ENCODE data around the gene TBC1D9. TPM values are rescaled to one million over a fixed set of nuclear protein-coding genes. Genes with fewer than 3 reads are reported as not detected.

TBC1D9 gene
- total and polyA plus RNA-seq, 2 of the 13 experiments (the other 11 are each of a cell fraction or from before 2014, with no cell fraction given) = 11.9 to 12.2 TPM

DNA sequence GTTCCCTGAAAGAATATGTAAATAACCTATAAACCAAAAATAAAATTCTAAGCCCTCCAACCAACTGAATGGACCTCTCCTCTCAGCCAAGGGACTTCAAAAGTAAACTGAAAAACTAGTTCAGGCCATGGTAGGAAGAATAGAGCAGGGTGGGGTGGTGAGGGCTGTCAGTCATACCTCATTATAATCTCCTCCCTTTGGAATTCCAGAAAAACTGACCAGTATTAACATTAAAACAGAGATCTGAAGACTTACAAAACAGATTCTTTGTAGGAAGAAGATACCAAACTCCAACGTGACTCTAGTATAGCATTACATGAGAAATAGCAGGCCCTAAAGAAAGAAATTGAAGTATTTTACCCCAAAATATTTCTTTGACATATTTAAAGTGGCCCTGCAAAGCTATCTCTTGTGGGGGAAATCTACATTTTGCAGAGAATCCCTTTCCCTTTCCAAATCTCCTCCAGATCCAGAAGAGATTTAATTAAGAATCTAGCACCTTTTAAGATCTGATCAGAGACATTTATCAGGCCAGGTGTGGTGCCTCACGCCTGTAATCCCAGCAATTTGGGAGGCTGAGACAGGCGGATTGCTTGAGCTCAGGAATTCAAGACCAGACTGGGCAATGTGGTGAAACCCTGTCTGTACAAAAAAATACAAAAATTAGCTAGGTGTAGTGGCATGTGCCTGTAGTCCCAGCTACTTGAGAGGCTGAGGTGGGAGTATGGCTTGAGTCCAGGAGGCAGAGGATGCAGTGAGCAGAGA lies 15.1 kb downstream of the TBC1D9 start:
- in situ Hi-C loops (cut with HindIII; ENCODE audit: extremely low pct_ligation_motif_present, low pct_unique_long_range_greater_than_20kb) (no loop called here), intact Hi-C loops (cut with micrococcal nuclease; ENCODE audit: unreplicated experiment) (loop anchor here (5.0 kb wide), 1 partner anchor 99 kb away; no protein-coding TSS in a partner anchor)
- Histone ChIP-seq H4K20me1 (ENCODE audit: insufficient read depth, low read length) (no peaks in the 10 kb centered on the region; the same call in 1 of the 2 replicates), H3K27ac (ENCODE audit: extremely low read length, insufficient read depth, low read length) (peak overlapping the region; percentile 55), H3K9ac (ENCODE audit: insufficient read depth, low read depth, low read length) (peak overlapping the region; percentile 15; the same call in 1 of the 2 replicates), H3K36me3 (replicated peaks in 1 of 2; ENCODE audit: control insufficient read depth in 1 of 2, insufficient read depth in 2 of 2, low read length in 2 of 2) (no peaks in the 10 kb centered on the region), H3K79me2 (ENCODE audit: insufficient read depth, low read length) (peaks cover 86% of the 10 kb centered on the region), H3K4me3 (replicated peaks in 1 of 3; ENCODE audit: insufficient read depth in 1 of 3, low read depth in 2 of 3, low read length in 3 of 3) (no peak overlapping the region), H3K4me2 (ENCODE audit: low read depth, low read length) (peak overlapping the region; percentile 51; the same call in 1 of the 2 replicates), H3K27me3 (ENCODE audit: control insufficient read depth in 1 of 2, insufficient read depth in 2 of 2, low read length in 2 of 2) (no peaks in the 10 kb centered on the region), H3K4me1 (ENCODE audit: insufficient read depth, low read length) (peaks cover 91% of the 10 kb centered on the region), H3K9me3 (ENCODE audit: low read length) (no peaks in the 10 kb centered on the region), H2AFZ (ENCODE audit: low read length) (no peak overlapping the region)
- TF ChIP-seq NCOA1 (CRISPR knock-in tag; IDR thresholded peaks at IDR 0.05) (no peak), SPEN (CRISPR knock-in tag; IDR thresholded peaks at IDR 0.05; ENCODE audit: low read depth) (no peak)
- TF ChIP-seq, protein P1, sequence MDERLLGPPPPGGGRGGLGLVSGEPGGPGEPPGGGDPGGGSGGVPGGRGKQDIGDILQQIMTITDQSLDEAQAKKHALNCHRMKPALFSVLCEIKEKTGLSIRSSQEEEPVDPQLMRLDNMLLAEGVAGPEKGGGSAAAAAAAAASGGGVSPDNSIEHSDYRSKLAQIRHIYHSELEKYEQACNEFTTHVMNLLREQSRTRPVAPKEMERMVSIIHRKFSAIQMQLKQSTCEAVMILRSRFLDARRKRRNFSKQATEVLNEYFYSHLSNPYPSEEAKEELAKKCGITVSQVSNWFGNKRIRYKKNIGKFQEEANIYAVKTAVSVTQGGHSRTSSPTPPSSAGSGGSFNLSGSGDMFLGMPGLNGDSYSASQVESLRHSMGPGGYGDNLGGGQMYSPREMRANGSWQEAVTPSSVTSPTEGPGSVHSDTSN (CRISPR knock-in tag; IDR thresholded peaks at IDR 0.05) = peak; percentile 40; the same call in 1 of the 2 replicates
- no TSS peak for BruUV-seq (replicated peaks)
- DNase-seq (ENCODE audit: low spot score) (no peak), FAIRE-seq (peak; percentile 15), ATAC-seq (no peak)
- CTCF ChIA-PET (ENCODE audit: low intra/inter-chr PET ratio, low total read pairs) = no interaction called here
- 85% methylated on average over 3 of the region's 3 CpGs for WGBS (ENCODE audit: low lambda C conversion rate)
- POLR2A ChIA-PET = no interaction called here

DNA sequence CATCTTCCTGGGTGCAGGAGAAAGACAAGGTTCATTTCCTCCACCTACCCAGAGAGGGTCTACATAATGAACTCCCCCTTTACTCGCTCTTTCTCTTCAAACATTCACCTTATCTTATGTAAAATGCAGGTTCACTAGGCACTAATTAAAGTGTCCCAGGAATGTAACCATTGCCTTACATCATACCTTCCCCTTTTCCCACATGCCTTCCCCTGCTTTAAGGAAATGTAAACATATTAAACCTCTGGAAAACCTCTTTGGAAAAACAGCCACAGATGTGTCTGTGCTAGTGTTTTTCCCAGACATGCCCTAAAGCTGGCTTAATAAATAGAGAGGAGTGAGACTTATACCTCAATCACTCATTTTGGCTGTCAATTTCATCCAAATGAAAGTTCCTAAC lies 15.8 kb downstream of the TBC1D9 start:
- H3K9ac ChIP-seq (ENCODE audit: insufficient read depth, low read depth, low read length) = peak overlapping the region; percentile 17; the same call in 1 of the 2 replicates
- H3K4me2 ChIP-seq (ENCODE audit: low read depth, low read length) = peak overlapping the region; percentile 51
- H3K9me3 ChIP-seq (ENCODE audit: low read length) = no peaks in the 10 kb centered on the region
- no peak overlapping the region for H3K4me3 ChIP-seq (replicated peaks in 1 of 3; ENCODE audit: insufficient read depth in 1 of 3, low read depth in 2 of 3, low read length in 3 of 3)
- CTCF ChIA-PET (ENCODE audit: low intra/inter-chr PET ratio, low total read pairs) = no interaction called here
- in situ Hi-C loops (cut with HindIII; ENCODE audit: extremely low pct_ligation_motif_present, low pct_unique_long_range_greater_than_20kb) = no loop called here
- no peaks in the 10 kb centered on the region for H3K27me3 ChIP-seq (ENCODE audit: control insufficient read depth in 1 of 2, insufficient read depth in 2 of 2, low read length in 2 of 2)
- FAIRE-seq (peak; percentile 62), ATAC-seq (peak; percentile 18), DNase-seq (ENCODE audit: low spot score) (peak; percentile 50)
- no TSS peak for BruUV-seq (replicated peaks)
- peak overlapping the region; percentile 55 for H3K27ac ChIP-seq (ENCODE audit: extremely low read length, insufficient read depth, low read length)
- POLR2A ChIA-PET = interaction anchor here (0.9 kb wide), 1 partner anchor 16 kb away, joined by 5 read pairs; the partner anchor contains the start of gene TBC1D9
- intact Hi-C loops (cut with micrococcal nuclease; ENCODE audit: unreplicated experiment) = loop anchor here (5.0 kb wide), 1 partner anchor 98 kb away; no protein-coding TSS in a partner anchor
- H3K79me2 ChIP-seq (ENCODE audit: insufficient read depth, low read length) = peaks cover 86% of the 10 kb centered on the region
- H4K20me1 ChIP-seq (ENCODE audit: insufficient read depth, low read length) = no peaks in the 10 kb centered on the region; the same call in 1 of the 2 replicates
- no peaks in the 10 kb centered on the region for H3K36me3 ChIP-seq (replicated peaks in 1 of 2; ENCODE audit: control insufficient read depth in 1 of 2, insufficient read depth in 2 of 2, low read length in 2 of 2)
- H3K4me1 ChIP-seq (ENCODE audit: insufficient read depth, low read length) = peaks cover 98% of the 10 kb centered on the region
- WGBS (ENCODE audit: low lambda C conversion rate) = 18% methylated on average over 1 of the region's 1 CpG
- no peak overlapping the region for H2AFZ ChIP-seq (ENCODE audit: low read length)
- TF ChIP-seq ZNF792 (CRISPR knock-in tag; IDR thresholded peaks at IDR 0.05) = no peak
- TF ChIP-seq AGO2 (optimal IDR thresholded peaks at IDR 0.05; ENCODE audit: low read depth, low read length) = no peak
- TF ChIP-seq SP5 (CRISPR knock-in tag; IDR thresholded peaks at IDR 0.05; ENCODE audit: borderline replicate concordance, low read depth) = 0 out of 2 replicates have a peak, but pooled peaks have one; percentile 12
- TF ChIP-seq TEAD3 (CRISPR knock-in tag; optimal IDR thresholded peaks at IDR 0.05; ENCODE audit: borderline replicate concordance) = peak; percentile 83
- peak; percentile 65 for TF ChIP-seq ARID5B (CRISPR knock-in tag; IDR thresholded peaks at IDR 0.05)
- TF ChIP-seq ISL2 (CRISPR knock-in tag; IDR thresholded peaks at IDR 0.05) = 0 out of 2 replicates have a peak, but pooled peaks have one; percentile 23
- no peak for TF ChIP-seq ETS1 (CRISPR knock-in tag; IDR thresholded peaks at IDR 0.05)

Measured in HepG2 (cell line).